HCT116 (cell line): ENCODE results near the gene HSBP1.

Experiments
- FOSL1 ChIP-seq: IDR thresholded peaks from 2 replicates; pipeline ENCODE4 v1.6.1; 2012; ENCODE audit warnings: low read depth
- POLR2A ChIP-seq: IDR thresholded peaks from 2 replicates; pipeline ENCODE4 v1.7.0; 2011; ENCODE audit warnings: borderline replicate concordance; ENCODE audit not compliant: insufficient read depth, insufficient read length; ENCODE audit errors: extremely low read depth
- POLR2AphosphoS5 ChIP-seq: IDR thresholded peaks from 2 replicates; pipeline ENCODE4 v1.6.1; 2011; ENCODE audit warnings: mild to moderate bottlenecking, low read depth, low read length, moderate library complexity
- SP1 ChIP-seq: IDR thresholded peaks from 2 replicates; pipeline ENCODE4 v1.6.1; 2012; ENCODE audit warnings: low read depth
- ZNF274 ChIP-seq: fragments of 200-500 bp; sonication (Bioruptor generic); IDR thresholded peaks from 2 replicates; pipeline ENCODE4 v1.6.1; 2014; ENCODE audit warnings: mild to moderate bottlenecking, low read depth, low read length, inconsistent platforms
- TF ChIP-seq, protein P1 (sequence below), 3 experiments: fragments of 200-600 bp in 1 of 3; sonication (generic) in 1 of 3; IDR thresholded peaks in 2 of 3; conservative IDR thresholded peaks in 1 of 3; 2 replicates each; pipeline ENCODE4 v1.5.1; 2012 to 2017; ENCODE audit warnings: low read depth in 2 of 3, low read length in 2 of 3, antibody characterized with exemption in 1 of 3, borderline replicate concordance in 1 of 3, control low read depth in 1 of 3, mild to moderate bottlenecking in 1 of 3, mixed read lengths in 1 of 3, mixed run types in 1 of 3, moderate library complexity in 1 of 3; ENCODE audit not compliant: insufficient read depth in 1 of 3
- TF ChIP-seq, protein P2 (sequence below): IDR thresholded peaks from 2 replicates; pipeline ENCODE4 v1.6.1; 2012
- TF ChIP-seq, protein P3 (sequence below): IDR thresholded peaks from 2 replicates; pipeline ENCODE4 v1.6.1; 2012

DNA sequence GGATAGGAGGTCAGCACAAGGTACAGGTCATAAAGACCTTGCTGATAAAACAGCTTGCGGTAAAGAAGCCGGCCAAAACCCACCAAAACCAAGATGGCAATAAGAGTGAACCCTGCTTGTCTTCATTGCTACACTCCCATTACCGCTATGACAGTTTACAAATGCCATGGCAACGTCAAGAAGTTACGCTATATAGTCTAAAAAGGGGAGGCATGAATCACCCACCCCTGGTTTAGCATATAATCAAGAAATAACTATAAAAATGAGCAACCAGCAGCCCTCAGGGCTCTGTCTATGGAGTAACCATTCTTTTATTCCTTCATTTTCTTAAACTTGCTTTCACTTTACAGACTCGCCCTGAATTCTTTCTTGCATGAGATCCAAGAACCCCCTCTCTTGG lies 1.0 kb upstream of the HSBP1 start:
- TF ChIP-seq, protein P1, sequence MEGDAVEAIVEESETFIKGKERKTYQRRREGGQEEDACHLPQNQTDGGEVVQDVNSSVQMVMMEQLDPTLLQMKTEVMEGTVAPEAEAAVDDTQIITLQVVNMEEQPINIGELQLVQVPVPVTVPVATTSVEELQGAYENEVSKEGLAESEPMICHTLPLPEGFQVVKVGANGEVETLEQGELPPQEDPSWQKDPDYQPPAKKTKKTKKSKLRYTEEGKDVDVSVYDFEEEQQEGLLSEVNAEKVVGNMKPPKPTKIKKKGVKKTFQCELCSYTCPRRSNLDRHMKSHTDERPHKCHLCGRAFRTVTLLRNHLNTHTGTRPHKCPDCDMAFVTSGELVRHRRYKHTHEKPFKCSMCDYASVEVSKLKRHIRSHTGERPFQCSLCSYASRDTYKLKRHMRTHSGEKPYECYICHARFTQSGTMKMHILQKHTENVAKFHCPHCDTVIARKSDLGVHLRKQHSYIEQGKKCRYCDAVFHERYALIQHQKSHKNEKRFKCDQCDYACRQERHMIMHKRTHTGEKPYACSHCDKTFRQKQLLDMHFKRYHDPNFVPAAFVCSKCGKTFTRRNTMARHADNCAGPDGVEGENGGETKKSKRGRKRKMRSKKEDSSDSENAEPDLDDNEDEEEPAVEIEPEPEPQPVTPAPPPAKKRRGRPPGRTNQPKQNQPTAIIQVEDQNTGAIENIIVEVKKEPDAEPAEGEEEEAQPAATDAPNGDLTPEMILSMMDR (IDR thresholded peaks at IDR 0.05 in 2 of 3, conservative IDR thresholded peaks at IDR 0.05 in 1 of 3; ENCODE audit: borderline replicate concordance in 1 of 3, insufficient read depth in 1 of 3, low read depth in 2 of 3, low read length in 2 of 3) = no peak
- no peak for TF ChIP-seq SP1
- TF ChIP-seq FOSL1 = no peak
- no peak for TF ChIP-seq POLR2A
- TF ChIP-seq, protein P2, sequence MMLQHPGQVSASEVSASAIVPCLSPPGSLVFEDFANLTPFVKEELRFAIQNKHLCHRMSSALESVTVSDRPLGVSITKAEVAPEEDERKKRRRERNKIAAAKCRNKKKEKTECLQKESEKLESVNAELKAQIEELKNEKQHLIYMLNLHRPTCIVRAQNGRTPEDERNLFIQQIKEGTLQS = no peak
- no peak for TF ChIP-seq POLR2AphosphoS5
- TF ChIP-seq, protein P3, sequence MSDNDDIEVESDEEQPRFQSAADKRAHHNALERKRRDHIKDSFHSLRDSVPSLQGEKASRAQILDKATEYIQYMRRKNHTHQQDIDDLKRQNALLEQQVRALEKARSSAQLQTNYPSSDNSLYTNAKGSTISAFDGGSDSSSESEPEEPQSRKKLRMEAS = no peak
- TF ChIP-seq ZNF274 = no peak
